Measurements from ENCODE around the gene ANKS1A. TPM values are rescaled to one million over a fixed set of nuclear protein-coding genes. Genes with fewer than 3 reads are reported as not detected.
"Not testable (repeated sequence)": the region's sequence is repeated elsewhere in the genome, so short reads cannot be mapped to it uniquely, and the experiment has no call there.

Gene ANKS1A
- total and polyA plus RNA-seq, 4 experiments from 2014 or later, result 1.2 to 15.6 (median 9.4) TPM

DNA sequence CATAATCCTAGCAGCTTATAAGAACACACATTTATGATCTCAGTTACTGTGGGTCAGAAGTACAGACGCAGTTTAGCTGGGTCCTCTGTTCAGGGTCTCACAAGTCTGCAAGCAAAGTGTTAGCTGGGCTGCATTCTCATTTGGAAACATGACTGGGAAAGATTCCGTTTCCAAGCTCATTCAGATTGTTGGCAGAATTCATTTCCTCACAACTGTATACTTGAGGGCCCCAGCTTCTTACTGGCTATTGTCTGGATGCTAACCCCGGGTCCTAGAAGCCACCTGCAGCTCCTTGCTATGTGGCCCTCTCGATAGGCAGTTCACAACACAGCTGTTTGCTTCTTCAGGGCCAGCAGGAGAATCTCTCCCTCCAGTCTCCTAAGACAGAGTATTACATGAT is 239.0 kb downstream of the ANKS1A start:
- H3K4me3 Mint-ChIP-seq, result no peak overlapping the region
- H3K27ac Mint-ChIP-seq, result no peak overlapping the region
- H3K36me3 Mint-ChIP-seq, result no peaks in the 10 kb centered on the region
- peaks cover 5 to 9% of the 10 kb centered on the region in 2 donors for H3K27me3 Mint-ChIP-seq
- ChIA-PET CTCF (ENCODE audit: partially characterized antibody) (interaction anchor here (2.6 kb wide), 1 partner anchor 11 kb away, joined by 17 read pairs; no protein-coding TSS in a partner anchor), POLR2A (ENCODE audit: partially characterized antibody) (interaction anchor here (0.6 kb wide), 1 partner anchor 26 kb away, joined by 3 read pairs; no protein-coding TSS in a partner anchor)
- H3K27me3 ChIP-seq (ENCODE audit: insufficient read depth, low read length), result no peaks in the 10 kb centered on the region
- H3K9me3 Mint-ChIP-seq, result peaks cover 0 to 5% (median under 1%) of the 10 kb centered on the region in 8 donors
- intact Hi-C loops (cut with micrococcal nuclease), result no loop called here
- H3K9me3 ChIP-seq (ENCODE audit: control insufficient read depth in 1 of 2, low read length in 2 of 2), result no peaks in the 10 kb centered on the region
- H3K4me1 ChIP-seq (ENCODE audit: insufficient read depth, low read length), result no peaks in the 10 kb centered on the region
- DNase-seq, result no peak
- H3K36me3 ChIP-seq (ENCODE audit: insufficient read depth, low read length), result no peaks in the 10 kb centered on the region
- H3K4me3 ChIP-seq (ENCODE audit: low read length in 2 of 2), result no peak overlapping the region
- H3K4me1 Mint-ChIP-seq, result no peaks in the 10 kb centered on the region
- H3K27ac ChIP-seq (ENCODE audit: low read depth, low read length), result no peak overlapping the region

DNA sequence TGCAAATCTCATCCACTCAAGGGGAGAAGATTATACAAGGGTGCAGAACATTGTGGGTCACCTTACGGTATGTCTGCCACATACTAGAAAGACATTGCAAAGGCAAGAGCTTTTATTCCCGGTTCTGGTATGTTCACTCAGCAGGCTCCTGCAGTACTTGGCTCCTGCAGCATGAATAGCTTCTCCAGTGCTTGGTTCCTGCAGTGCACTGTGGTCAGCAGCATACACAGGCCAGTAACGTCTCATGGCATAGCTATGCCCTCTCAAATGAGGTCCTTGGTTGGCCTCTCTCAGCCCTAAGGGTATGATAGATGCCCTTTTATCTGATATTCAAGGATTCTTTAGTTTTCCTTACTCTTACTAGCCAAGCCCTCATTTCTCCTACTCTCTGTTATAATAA is 239.4 kb downstream of the ANKS1A start:
- CTCF ChIA-PET (ENCODE audit: partially characterized antibody), result interaction anchor here (2.6 kb wide), 1 partner anchor 11 kb away, joined by 17 read pairs; no protein-coding TSS in a partner anchor
- Histone ChIP-seq H3K27ac (ENCODE audit: low read depth, low read length) (no peak overlapping the region), H3K4me1 (ENCODE audit: insufficient read depth, low read length) (no peaks in the 10 kb centered on the region), H3K4me3 (ENCODE audit: low read length in 2 of 2) (no peak overlapping the region), H3K9me3 (ENCODE audit: control insufficient read depth in 1 of 2, low read length in 2 of 2) (no peaks in the 10 kb centered on the region), H3K36me3 (ENCODE audit: insufficient read depth, low read length) (no peaks in the 10 kb centered on the region), H3K27me3 (ENCODE audit: insufficient read depth, low read length) (no peaks in the 10 kb centered on the region)
- Mint-ChIP-seq H3K27me3 (peaks cover 5 to 9% of the 10 kb centered on the region in 2 donors), H3K36me3 (no peaks in the 10 kb centered on the region), H3K4me1 (no peaks in the 10 kb centered on the region), H3K4me3 (no peak overlapping the region), H3K9me3 (peaks cover 0 to 5% (median 0%) of the 10 kb centered on the region in 8 donors), H3K27ac (no peak overlapping the region)
- intact Hi-C loops (cut with micrococcal nuclease), result no loop called here
- POLR2A ChIA-PET (ENCODE audit: partially characterized antibody), result no interaction called here
- DNase-seq, result no peak

DNA sequence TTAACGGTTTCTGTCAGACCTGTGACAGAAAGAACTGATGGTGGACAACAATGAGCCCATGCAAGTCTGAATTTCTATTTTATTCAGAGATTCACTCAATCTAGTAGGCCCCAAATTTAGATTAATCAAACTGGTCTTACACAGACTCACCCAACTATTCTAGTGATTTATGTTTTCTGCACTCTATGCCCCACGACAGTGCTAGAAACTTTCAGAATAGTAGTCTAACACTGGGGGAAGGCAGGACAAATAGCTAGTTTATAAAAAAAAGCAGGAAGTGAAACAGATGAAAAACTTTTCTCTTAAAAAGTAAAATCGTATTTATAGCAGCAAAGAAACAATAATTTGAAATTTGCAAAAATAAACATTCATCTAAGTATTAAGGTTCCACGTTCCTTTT is 247.1 kb downstream of the ANKS1A start:
- Mint-ChIP-seq H3K27me3 (peaks cover 9 to 17% of the 10 kb centered on the region in 2 donors), H3K36me3 (no peaks in the 10 kb centered on the region), H3K27ac (no peak overlapping the region), H3K4me1 (peaks cover 7 to 11% (median 9%) of the 10 kb centered on the region in 4 donors), H3K4me3 (no peak overlapping the region), H3K9me3 (peaks cover 0 to 2% (median 0%) of the 10 kb centered on the region in 8 donors)
- Histone ChIP-seq H3K9me3 (ENCODE audit: control insufficient read depth in 1 of 2, low read length in 2 of 2) (no peaks in the 10 kb centered on the region), H3K36me3 (ENCODE audit: insufficient read depth, low read length) (no peaks in the 10 kb centered on the region), H3K4me3 (ENCODE audit: low read length in 2 of 2) (no peak overlapping the region), H3K27me3 (ENCODE audit: insufficient read depth, low read length) (peaks cover 7% of the 10 kb centered on the region), H3K4me1 (ENCODE audit: insufficient read depth, low read length) (peaks cover 13% of the 10 kb centered on the region), H3K27ac (ENCODE audit: low read depth, low read length) (no peak overlapping the region)
- intact Hi-C loops (cut with micrococcal nuclease), result no loop called here
- ChIA-PET CTCF (ENCODE audit: partially characterized antibody) (no interaction called here), POLR2A (ENCODE audit: partially characterized antibody) (no interaction called here)
- DNase-seq, result no peak

- H3K36me3 Mint-ChIP-seq; H3K27ac ChIP-seq (ENCODE audit: low read depth, low read length); H3K36me3 ChIP-seq (ENCODE audit: insufficient read depth, low read length); H3K27me3 ChIP-seq (ENCODE audit: insufficient read depth, low read length); H3K9me3 Mint-ChIP-seq; intact Hi-C loops (cut with micrococcal nuclease); H3K4me3 ChIP-seq (ENCODE audit: low read length in 2 of 2); H3K27ac Mint-ChIP-seq; H3K4me3 Mint-ChIP-seq; H3K9me3 ChIP-seq (ENCODE audit: control insufficient read depth in 1 of 2, low read length in 2 of 2); DNase-seq: not testable (repeated sequence)
- ChIA-PET CTCF (ENCODE audit: partially characterized antibody) (interaction anchor here (2.3 to 2.9 kb wide), 3 partner anchors 10 to 102 kb away, joined by 7 to 26 read pairs (median 17); no protein-coding TSS in a partner anchor), POLR2A (ENCODE audit: partially characterized antibody) (interaction anchor here (0.6 kb wide), 1 partner anchor 30 kb away, joined by 4 read pairs; no protein-coding TSS in a partner anchor)
- Mint-ChIP-seq H3K27me3 (peaks cover 9 to 14% of the 10 kb centered on the region in 2 donors), H3K4me1 (peaks cover 8 to 14% (median 10%) of the 10 kb centered on the region in 4 donors)
- peaks cover 15% of the 10 kb centered on the region for H3K4me1 ChIP-seq (ENCODE audit: insufficient read depth, low read length)
Observed at GRCh38 chr6:35138191-35138590, 249.1 kb downstream of the ANKS1A start.

- Histone ChIP-seq H3K4me1 (ENCODE audit: insufficient read depth, low read length) (peaks cover 15% of the 10 kb centered on the region), H3K27ac (ENCODE audit: low read depth, low read length) (no peak overlapping the region), H3K9me3 (ENCODE audit: control insufficient read depth in 1 of 2, low read length in 2 of 2) (no peaks in the 10 kb centered on the region), H3K27me3 (ENCODE audit: insufficient read depth, low read length) (peaks cover 7% of the 10 kb centered on the region), H3K36me3 (ENCODE audit: insufficient read depth, low read length) (no peaks in the 10 kb centered on the region), H3K4me3 (ENCODE audit: low read length in 2 of 2) (no peak overlapping the region)
- Mint-ChIP-seq H3K4me3 (no peak overlapping the region), H3K36me3 (no peaks in the 10 kb centered on the region), H3K4me1 (peaks cover 8 to 14% (median 10%) of the 10 kb centered on the region in 4 donors), H3K27me3 (peaks cover 9 to 12% of the 10 kb centered on the region in 2 donors), H3K9me3 (peaks cover 0 to 3% (median 0%) of the 10 kb centered on the region in 8 donors), H3K27ac (no peak overlapping the region)
- intact Hi-C loops (cut with micrococcal nuclease), result no loop called here
- CTCF ChIA-PET (ENCODE audit: partially characterized antibody), result interaction anchor here (0.6 to 2.9 kb wide), 22 partner anchors 10 to 976 kb away, joined by 3 to 26 read pairs (median 4); partner anchors contain the start of gene TAF11
- POLR2A ChIA-PET (ENCODE audit: partially characterized antibody), result interaction anchor here (1.0 kb wide), 1 partner anchor 679 kb away, joined by 3 read pairs; no protein-coding TSS in a partner anchor
- DNase-seq, result no peak
Observed at GRCh38 chr6:35139470-35139869, 250.4 kb downstream of the ANKS1A start.

DNA sequence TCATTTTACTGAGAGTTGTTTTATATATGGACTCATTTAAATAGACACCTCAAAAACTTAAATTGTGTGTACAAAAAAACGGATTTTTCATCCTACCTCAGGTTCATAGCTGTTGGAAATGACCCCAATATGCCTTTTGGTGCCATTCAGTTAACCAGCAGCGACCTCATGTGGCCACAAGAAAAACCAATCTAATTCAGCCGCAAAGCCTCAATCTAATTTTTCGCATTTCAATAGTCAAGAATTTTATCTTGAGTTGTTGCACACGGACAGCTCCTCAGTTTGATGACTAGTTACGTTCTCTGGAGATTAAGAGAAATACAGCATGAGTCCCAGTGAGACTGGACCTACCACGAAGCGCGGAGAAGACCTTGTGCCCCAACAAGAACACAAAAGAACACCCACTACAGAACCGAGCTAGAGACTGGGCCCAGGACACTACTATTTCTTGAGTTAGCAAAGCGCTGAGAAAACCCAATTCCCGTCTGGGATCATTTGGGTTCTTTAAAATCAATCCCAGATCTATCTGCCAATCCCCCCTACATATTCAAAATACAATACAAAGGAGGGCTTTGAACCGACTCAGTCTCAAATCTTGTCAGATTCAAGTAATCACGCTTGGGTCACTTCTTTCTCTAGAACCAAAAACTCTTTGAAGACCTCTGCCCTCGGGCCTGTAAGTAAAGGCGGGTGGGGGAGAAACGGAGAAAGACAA is 251.0 kb downstream of the ANKS1A start:
- Histone ChIP-seq H3K4me3 (ENCODE audit: low read length in 2 of 2) (no peak overlapping the region), H3K27me3 (ENCODE audit: insufficient read depth, low read length) (peaks cover 7% of the 10 kb centered on the region), H3K4me1 (ENCODE audit: insufficient read depth, low read length) (peaks cover 15% of the 10 kb centered on the region), H3K36me3 (ENCODE audit: insufficient read depth, low read length) (no peaks in the 10 kb centered on the region), H3K27ac (ENCODE audit: low read depth, low read length) (no peak overlapping the region), H3K9me3 (ENCODE audit: control insufficient read depth in 1 of 2, low read length in 2 of 2) (no peaks in the 10 kb centered on the region)
- POLR2A ChIA-PET (ENCODE audit: partially characterized antibody), result interaction anchor here (1.0 kb wide), 1 partner anchor 680 kb away, joined by 3 read pairs; no protein-coding TSS in a partner anchor
- peaks cover 7 to 12% of the 10 kb centered on the region in 2 donors for H3K27me3 Mint-ChIP-seq
- H3K9me3 Mint-ChIP-seq, result peaks cover 0 to 3% (median 0%) of the 10 kb centered on the region in 8 donors
- H3K4me1 Mint-ChIP-seq, result peaks cover 8 to 14% (median 10%) of the 10 kb centered on the region in 4 donors
- no peaks in the 10 kb centered on the region for H3K36me3 Mint-ChIP-seq
- peak in 4 of 5 donors; percentile 36 to 44 (median 37) for DNase-seq
- intact Hi-C loops (cut with micrococcal nuclease), result loop anchor here (1.0 to 10.0 kb wide), 6 partner anchors 154 to 978 kb away; partner anchors contain the start of gene SMIM29
- peak overlapping the region in 7 of 8 donors; percentile 13 to 82 (median 49) for H3K4me3 Mint-ChIP-seq
- H3K27ac Mint-ChIP-seq, result peak overlapping the region in 2 of 7 donors; percentile 43 to 63
- CTCF ChIA-PET (ENCODE audit: partially characterized antibody), result interaction anchor here (0.6 to 2.9 kb wide), 22 partner anchors 9 to 977 kb away, joined by 3 to 26 read pairs (median 4); partner anchors contain the start of gene TAF11

- no peak for DNase-seq
- H3K27ac ChIP-seq (ENCODE audit: low read depth, low read length), result no peak overlapping the region
- no peaks in the 10 kb centered on the region for H3K9me3 ChIP-seq (ENCODE audit: control insufficient read depth in 1 of 2, low read length in 2 of 2)
- Mint-ChIP-seq H3K4me1 (peaks cover 8 to 14% (median 10%) of the 10 kb centered on the region in 4 donors), H3K27ac (peak overlapping the region in 4 of 7 donors; percentile 29 to 70 (median 53)), H3K36me3 (no peaks in the 10 kb centered on the region), H3K4me3 (peak overlapping the region in 7 of 8 donors; percentile 13 to 71 (median 50)), H3K27me3 (peaks cover 7 to 12% of the 10 kb centered on the region in 2 donors), H3K9me3 (peaks cover 0 to 3% (median 0%) of the 10 kb centered on the region in 8 donors)
- ChIA-PET POLR2A (ENCODE audit: partially characterized antibody) (no interaction called here), CTCF (ENCODE audit: partially characterized antibody) (interaction anchor here (0.6 to 2.9 kb wide), 13 partner anchors 9 to 978 kb away, joined by 3 to 26 read pairs (median 9); partner anchors contain the start of gene TAF11)
- peaks cover 7% of the 10 kb centered on the region for H3K27me3 ChIP-seq (ENCODE audit: insufficient read depth, low read length)
- H3K4me3 ChIP-seq (ENCODE audit: low read length in 2 of 2), result no peak overlapping the region
- peaks cover 15% of the 10 kb centered on the region for H3K4me1 ChIP-seq (ENCODE audit: insufficient read depth, low read length)
- intact Hi-C loops (cut with micrococcal nuclease), result loop anchor here (1.0 to 10.0 kb wide), 6 partner anchors 154 to 978 kb away; partner anchors contain the start of gene SMIM29
- no peaks in the 10 kb centered on the region for H3K36me3 ChIP-seq (ENCODE audit: insufficient read depth, low read length)
Observed at GRCh38 chr6:35140639-35141006, 251.6 kb downstream of the ANKS1A start.

Data from CD4-positive, alpha-beta memory T cell (primary cell).